K562 (cell line): Measurements from ENCODE around the gene GNB5.

Experiments
- BHLHE40 ChIP-seq: IDR thresholded peaks from 2 replicates; pipeline ENCODE4 v1.6.1; 2011; ENCODE audit warnings: low read length, improper control_type of control experiment
- BRD9 ChIP-seq: fragments of 450-650 bp; IDR thresholded peaks from 2 replicates; pipeline ENCODE4 v1.6.1; 2018; ENCODE audit warnings: low read depth; ENCODE audit not compliant: partially characterized antibody
- CTCF ChIP-seq, 3 experiments: IDR thresholded peaks in 2 of 3; conservative IDR thresholded peaks in 1 of 3; 2 replicates each; pipeline ENCODE4 v1.5.1; 2011 to 2012; ENCODE audit warnings: low read length in 3 of 3, mild to moderate bottlenecking in 3 of 3, control low read depth in 2 of 3, improper control_type of control experiment in 1 of 3, inconsistent platforms in 1 of 3, low read depth in 1 of 3, mixed read lengths in 1 of 3, moderate library complexity in 1 of 3; ENCODE audit not compliant: insufficient read depth in 2 of 3
- JUND ChIP-seq, 2 experiments: IDR thresholded peaks; 2 replicates in 1 of 2; 3 replicates in 1 of 2; pipeline ENCODE4 v1.6.1; 2011; ENCODE audit warnings: borderline replicate concordance in 2 of 2, low read depth in 2 of 2, low read length in 2 of 2, improper control_type of control experiment in 1 of 2, missing biosample characterization in 1 of 2, missing genetic modification characterization in 1 of 2, missing genetic modification reagents in 1 of 2
- KDM4B ChIP-seq, 2 experiments: fragments of 450-650 bp in 1 of 2; sonication (generic) in 1 of 2; IDR thresholded peaks; 2 replicates each; pipeline ENCODE4 v1.6.1; 2016 to 2017; ENCODE audit warnings: borderline replicate concordance in 2 of 2, antibody characterized with exemption in 1 of 2, low read depth in 1 of 2, mild to moderate bottlenecking in 1 of 2
- NFIC ChIP-seq: fragments of 450-650 bp; IDR thresholded peaks from 2 replicates; pipeline ENCODE4 v1.6.1; 2017; ENCODE audit warnings: mild to moderate bottlenecking, inconsistent platforms
- PBX2 ChIP-seq, 2 experiments: IDR thresholded peaks in 1 of 2; conservative IDR thresholded peaks in 1 of 2; 2 replicates each; pipeline ENCODE4 v1.6.1; 2016; ENCODE audit warnings: low read depth in 2 of 2, mild to moderate bottlenecking in 1 of 2, missing compliant biosample characterization in 1 of 2, missing genetic modification characterization in 1 of 2, moderate library complexity in 1 of 2
- TEAD4 ChIP-seq, 2 experiments: sonication (generic) in 1 of 2; formaldehyde crosslinking in 1 of 2; IDR thresholded peaks; 2 replicates each; pipeline versions ENCODE4 v1.6.1 to v1.8.0; 2012 to 2022; ENCODE audit warnings: borderline replicate concordance in 1 of 2, inconsistent platforms in 1 of 2, low read length in 1 of 2, mild to moderate bottlenecking in 1 of 2, missing genetic modification reagents in 1 of 2
- YBX1 ChIP-seq: fragments of 450-650 bp; IDR thresholded peaks from 2 replicates; pipeline ENCODE4 v1.7.1; 2016; ENCODE audit warnings: mild to moderate bottlenecking
- ZNF232 ChIP-seq: sonication (generic); formaldehyde crosslinking; IDR thresholded peaks from 2 replicates; pipeline ENCODE4 v1.8.0; 2022; ENCODE audit warnings: mild to moderate bottlenecking, missing genetic modification reagents

- no peak for TF ChIP-seq KDM4B (IDR thresholded peaks at IDR 0.05; ENCODE audit: borderline replicate concordance in 2 of 2, low read depth in 1 of 2)
- TF ChIP-seq YBX1, result no peak
- TF ChIP-seq TEAD4 (IDR thresholded peaks at IDR 0.05; ENCODE audit: low read length), result no peak
- no peak for TF ChIP-seq TEAD4 (CRISPR knock-in tag; IDR thresholded peaks at IDR 0.05; ENCODE audit: borderline replicate concordance)
- TF ChIP-seq NFIC, result no peak
- no peak for TF ChIP-seq BRD9
- TF ChIP-seq BHLHE40, result no peak
- no peak for TF ChIP-seq ZNF232 (CRISPR knock-in tag)
- TF ChIP-seq PBX2 (CRISPR knock-in tag; IDR thresholded peaks at IDR 0.05; ENCODE audit: low read depth), result no peak
- TF ChIP-seq PBX2 (tag; conservative IDR thresholded peaks at IDR 0.05; ENCODE audit: low read depth), result no peak
- no peak for TF ChIP-seq JUND (IDR thresholded peaks at IDR 0.05; ENCODE audit: borderline replicate concordance, low read depth, low read length)
- no peak for TF ChIP-seq JUND (tag; IDR thresholded peaks at IDR 0.05; ENCODE audit: borderline replicate concordance, low read depth, low read length)
- no peak for TF ChIP-seq CTCF (IDR thresholded peaks at IDR 0.05 in 2 of 3, conservative IDR thresholded peaks at IDR 0.05 in 1 of 3; ENCODE audit: insufficient read depth in 2 of 3, low read depth in 1 of 3, low read length in 3 of 3)
These were observed 78.9 kb downstream of the GNB5 start for GRCh38 chr15:52112203-52112750.
